ENCODE measurements around the gene LRRC1. TPM values are rescaled to one million over a fixed set of nuclear protein-coding genes. Genes with fewer than 3 reads are reported as not detected.
"Not testable (repeated sequence)": the region's sequence is repeated elsewhere in the genome, so short reads cannot be mapped to it uniquely, and the experiment has no call there.

LRRC1 gene
- 1.1 TPM for total RNA-seq
- long read RNA-seq, partial matches to known transcripts: 0 of 3 reads
- long read RNA-seq, other reads (novel, unspliced or antisense): 0 of 3 reads

DNA sequence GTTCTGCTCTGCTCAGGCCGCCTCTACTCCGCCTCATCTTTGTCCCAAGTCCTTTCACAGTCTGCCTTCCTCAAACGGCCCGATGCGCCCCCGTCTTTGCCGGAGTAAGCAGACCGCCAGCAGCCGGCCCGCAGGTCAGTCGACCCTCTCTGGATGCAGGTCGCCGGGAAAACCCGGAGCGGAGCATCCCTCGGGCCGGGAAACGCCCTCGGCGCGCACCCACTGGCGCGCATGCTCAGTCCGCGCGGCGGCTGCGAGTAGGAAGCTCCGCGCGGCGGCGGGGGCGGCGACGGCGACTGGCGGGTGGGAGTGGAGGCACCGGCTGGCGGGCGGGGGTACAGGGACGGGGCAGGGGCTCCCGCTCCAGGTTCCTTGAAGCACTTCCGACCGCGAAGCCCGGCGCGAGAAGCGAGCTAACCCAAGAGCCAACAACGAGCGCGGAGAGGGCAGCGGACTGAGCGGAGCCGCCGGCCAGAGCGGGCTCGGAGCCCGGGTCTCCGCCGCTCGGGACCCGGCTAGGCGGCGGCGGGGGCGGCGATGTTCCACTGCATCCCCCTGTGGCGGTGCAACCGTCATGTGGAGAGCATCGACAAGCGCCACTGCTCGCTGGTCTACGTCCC, at the start of gene LRRC1:
TSS of gene LRRC1 (plus strand) at position 286 of the 620 bp plus-strand sequence. CDS start at position 538, 252 bp downstream.
- intact Hi-C loops (cut with DNase I): loop anchor here (1.0 kb wide), 1 partner anchor 161 kb away; no protein-coding TSS in a partner anchor
- ATAC-seq: peak; percentile 97

GRCh38 chr6:53746442-53747103, 48.2 kb upstream of the LRRC1 start:
- DNase-seq (ENCODE audit: missing footprints): no peak
- intact Hi-C loops (cut with DNase I): no loop called here
- ATAC-seq: no peak

More for the DNA sequence above, at the start of gene LRRC1:
- DNase-seq (ENCODE audit: missing footprints): peak; percentile 95

DNA sequence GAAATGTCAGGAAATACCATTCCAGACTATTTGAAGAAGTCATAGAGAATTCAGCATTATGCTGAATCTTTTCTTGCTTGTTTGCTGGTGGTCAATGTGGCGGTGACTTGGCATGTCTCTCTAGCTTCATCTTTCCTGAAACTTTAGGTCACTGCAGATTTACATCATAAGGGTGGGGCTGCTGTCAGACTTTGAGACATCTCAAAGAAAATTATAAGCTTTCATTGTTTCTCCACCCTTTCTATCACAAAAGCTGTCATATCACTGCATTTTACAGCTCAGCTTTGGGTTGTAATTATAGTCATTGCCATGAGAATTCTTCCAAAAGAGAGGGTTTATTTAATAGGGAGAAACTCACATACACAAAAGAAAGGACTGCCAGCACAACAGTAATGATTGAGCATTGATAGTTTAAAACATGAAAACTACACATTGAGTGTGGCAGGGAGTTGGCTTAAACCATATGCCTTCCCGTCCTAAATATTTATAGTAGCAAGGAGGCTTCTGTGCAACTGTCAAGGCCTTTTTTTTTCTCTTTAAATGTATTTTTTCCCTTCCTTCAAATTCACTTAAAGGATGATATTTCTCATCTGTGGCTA, 44.7 kb upstream of the LRRC1 start:
- DNase-seq (ENCODE audit: missing footprints) (no peak), ATAC-seq (no peak)
- intact Hi-C loops (cut with DNase I): no loop called here

GRCh38 chr6:53751417-53751816, 43.4 kb upstream of the LRRC1 start:
- ATAC-seq (no peak), DNase-seq (ENCODE audit: missing footprints) (no peak)
- intact Hi-C loops (cut with DNase I): no loop called here

GRCh38 chr6:53752440-53752839, 42.4 kb upstream of the LRRC1 start:
- DNase-seq (ENCODE audit: missing footprints) (no peak), ATAC-seq (no peak)
- intact Hi-C loops (cut with DNase I): no loop called here

- intact Hi-C loops (cut with DNase I): no loop called here
- ATAC-seq (no peak), DNase-seq (ENCODE audit: missing footprints) (no peak)
Observed at GRCh38 chr6:53752856-53753255, 41.9 kb upstream of the LRRC1 start.

GRCh38 chr6:53754330-53754729, 40.5 kb upstream of the LRRC1 start:
- ATAC-seq: no peak
- intact Hi-C loops (cut with DNase I): no loop called here
- no peak for DNase-seq (ENCODE audit: missing footprints)

DNA sequence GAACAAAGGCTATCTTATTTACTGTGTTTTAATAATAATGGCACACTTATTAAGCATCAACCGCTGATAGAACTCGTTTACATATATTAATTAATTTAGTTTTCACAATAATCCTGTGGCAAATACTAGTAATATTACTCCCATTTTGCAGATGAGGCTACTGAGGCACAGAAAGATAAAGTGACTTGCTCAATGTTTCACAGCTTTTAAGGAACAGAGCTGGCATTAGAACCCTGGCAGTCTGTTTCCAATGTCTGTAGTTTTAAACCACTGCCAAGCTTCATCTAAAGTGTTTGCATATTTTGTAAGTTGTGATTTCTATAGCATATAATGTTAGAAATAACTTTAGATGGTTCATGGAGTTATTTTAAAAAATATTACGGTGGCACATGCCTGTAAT, 38.4 kb upstream of the LRRC1 start:
- DNase-seq (ENCODE audit: missing footprints): no peak
- ATAC-seq: no peak
- intact Hi-C loops (cut with DNase I): no loop called here

GRCh38 chr6:53758496-53758895, 36.3 kb upstream of the LRRC1 start:
- intact Hi-C loops (cut with DNase I): no loop called here
- DNase-seq (ENCODE audit: missing footprints): no peak
- ATAC-seq: no peak

- ATAC-seq: no peak
- DNase-seq (ENCODE audit: missing footprints): no peak
- intact Hi-C loops (cut with DNase I): no loop called here
Observed at GRCh38 chr6:53761036-53761435, 33.8 kb upstream of the LRRC1 start.

DNA sequence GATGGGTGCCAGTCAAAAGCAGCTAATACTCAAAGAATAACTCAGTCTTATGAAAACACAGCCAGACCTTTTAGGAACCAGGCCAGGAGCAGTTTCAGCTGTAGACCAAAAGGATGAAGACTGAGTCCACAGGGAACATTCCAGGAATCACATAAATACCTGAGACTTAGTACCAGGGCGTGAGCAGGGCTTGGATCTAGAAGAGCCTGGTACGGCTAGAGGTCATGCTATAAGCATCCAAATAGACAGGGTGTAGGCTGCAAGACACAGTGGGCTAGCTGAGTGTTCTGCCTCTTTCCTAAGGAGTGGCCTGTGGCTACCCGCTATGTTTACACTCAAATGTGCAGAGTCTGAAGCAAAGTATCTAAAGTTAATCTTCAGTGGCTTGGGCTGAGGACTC, 29.5 kb upstream of the LRRC1 start:
- no peak for ATAC-seq
- intact Hi-C loops (cut with DNase I): no loop called here
- no peak for DNase-seq (ENCODE audit: missing footprints)

DNA sequence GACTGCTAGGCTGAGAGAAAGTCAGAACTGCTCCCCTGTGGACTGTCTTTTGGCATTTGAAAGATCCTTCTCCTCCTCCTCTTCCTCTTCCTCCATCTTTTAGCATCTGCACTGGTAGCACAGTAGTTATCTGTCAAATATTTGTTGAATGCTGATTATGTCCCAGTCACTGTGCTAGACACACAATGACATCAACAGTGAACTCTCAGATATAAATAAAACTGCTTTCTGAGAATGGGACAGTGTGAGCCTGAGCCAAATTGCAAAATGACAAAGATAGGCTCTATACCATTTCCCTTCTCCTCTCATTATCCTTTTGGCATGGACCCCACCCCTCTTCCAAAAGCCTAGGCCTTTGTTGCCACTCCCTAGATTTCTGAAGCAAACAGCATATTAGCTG, 27.9 kb upstream of the LRRC1 start:
- intact Hi-C loops (cut with DNase I): no loop called here
- ATAC-seq: peak; percentile 31
- DNase-seq (ENCODE audit: missing footprints): no peak

DNA sequence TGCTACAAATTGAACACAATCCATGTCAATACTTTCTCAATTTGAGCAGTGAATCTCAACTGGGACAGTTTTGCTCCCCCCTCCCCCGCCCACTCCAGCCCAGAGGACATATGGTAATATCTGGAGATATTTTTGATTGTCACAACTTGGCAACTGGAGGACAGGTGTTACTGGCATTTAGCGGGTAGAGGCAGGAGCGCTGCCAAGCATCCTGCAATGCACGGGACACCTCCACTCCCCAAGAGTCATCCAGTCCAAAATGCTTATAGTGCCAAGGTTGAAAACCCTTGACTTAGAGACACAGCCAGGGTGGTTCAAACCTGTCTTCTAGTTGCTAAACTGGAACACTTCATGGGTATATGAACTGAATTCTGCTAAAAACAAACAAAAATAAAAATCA, 26.9 kb upstream of the LRRC1 start:
- no peak for DNase-seq (ENCODE audit: missing footprints)
- intact Hi-C loops (cut with DNase I): no loop called here
- ATAC-seq: no peak

GRCh38 chr6:53768636-53769035, 26.2 kb upstream of the LRRC1 start:
- intact Hi-C loops (cut with DNase I): no loop called here
- ATAC-seq (no peak), DNase-seq (ENCODE audit: missing footprints) (no peak)

- intact Hi-C loops (cut with DNase I): no loop called here
- DNase-seq (ENCODE audit: missing footprints) (no peak), ATAC-seq (no peak)
Observed at GRCh38 chr6:53770780-53771249, 24.0 kb upstream of the LRRC1 start.

DNA sequence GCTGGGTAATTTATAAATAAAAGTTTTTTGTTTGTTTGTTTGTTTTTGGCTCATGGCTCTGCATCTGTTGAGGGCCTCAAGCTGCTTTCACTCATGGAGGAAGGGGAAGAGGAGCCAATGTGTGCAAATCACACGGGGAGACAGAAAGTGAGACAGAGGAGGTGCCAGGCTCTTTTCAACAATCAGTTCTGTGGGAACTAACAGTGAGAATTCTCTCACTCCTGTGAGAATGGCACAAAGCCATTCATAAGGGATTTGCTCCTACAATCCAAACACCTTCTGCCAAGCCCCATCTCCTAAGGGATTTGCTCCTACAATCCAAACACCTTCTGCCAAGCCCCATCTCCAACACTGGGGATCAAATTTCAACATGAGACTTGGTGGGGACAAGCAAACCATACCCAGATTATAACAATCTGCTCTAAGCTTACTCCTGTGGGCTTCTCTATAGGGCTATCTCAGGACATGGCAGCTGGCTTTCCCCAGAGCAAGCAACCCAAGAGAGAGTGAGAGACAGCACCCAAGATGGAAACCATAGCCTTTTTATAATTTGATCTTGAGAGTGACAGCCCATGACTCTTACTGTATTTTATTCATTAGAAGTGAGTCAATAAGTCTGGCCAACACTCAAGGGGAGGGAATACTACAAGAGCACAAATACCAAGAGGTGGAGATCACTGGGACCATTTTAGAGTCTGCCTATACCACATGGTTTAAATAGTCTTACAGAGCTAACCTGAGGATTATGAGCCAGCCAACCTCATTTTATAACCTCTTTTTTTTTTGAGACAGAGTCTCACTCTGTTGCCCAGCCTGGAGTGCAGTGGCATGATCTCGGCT, 22.8 kb upstream of the LRRC1 start:
- DNase-seq (ENCODE audit: missing footprints) (no peak), ATAC-seq (no peak)
- intact Hi-C loops (cut with DNase I): no loop called here

DNA sequence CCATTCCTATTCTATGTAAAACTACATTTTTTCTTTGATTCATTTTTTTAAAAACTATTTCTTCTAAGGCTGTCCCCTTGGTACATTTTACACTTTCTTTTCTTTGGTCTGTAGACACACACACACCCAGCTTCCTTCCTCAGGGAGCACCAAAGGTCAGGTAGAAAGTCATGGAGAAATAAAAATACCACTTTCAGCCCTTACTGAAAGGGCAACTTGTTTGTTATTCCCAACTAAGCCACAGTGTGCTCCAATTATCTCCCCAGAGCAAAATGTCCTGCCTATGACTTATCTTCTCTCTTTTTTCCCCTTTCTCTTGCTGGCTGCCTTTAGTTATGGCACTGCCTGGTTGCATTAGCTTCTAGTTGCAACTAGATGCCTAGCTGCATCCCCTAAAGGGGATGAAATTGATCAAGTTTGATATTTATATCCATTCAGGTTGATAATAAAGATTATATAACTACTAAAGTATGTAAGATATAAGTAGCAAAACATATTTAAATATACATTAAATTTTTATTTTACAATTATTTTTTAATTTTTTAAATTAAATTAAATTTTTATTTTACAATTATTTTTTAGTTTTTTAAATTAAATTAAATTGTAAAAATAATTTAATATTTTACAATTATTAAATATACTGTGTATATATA, 21.6 kb upstream of the LRRC1 start:
- intact Hi-C loops (cut with DNase I): no loop called here
- ATAC-seq: no peak
- no peak for DNase-seq (ENCODE audit: missing footprints)

- DNase-seq (ENCODE audit: missing footprints); intact Hi-C loops (cut with DNase I); ATAC-seq: not testable (repeated sequence)
Observed at GRCh38 chr6:53776152-53776551, 18.7 kb upstream of the LRRC1 start.

DNA sequence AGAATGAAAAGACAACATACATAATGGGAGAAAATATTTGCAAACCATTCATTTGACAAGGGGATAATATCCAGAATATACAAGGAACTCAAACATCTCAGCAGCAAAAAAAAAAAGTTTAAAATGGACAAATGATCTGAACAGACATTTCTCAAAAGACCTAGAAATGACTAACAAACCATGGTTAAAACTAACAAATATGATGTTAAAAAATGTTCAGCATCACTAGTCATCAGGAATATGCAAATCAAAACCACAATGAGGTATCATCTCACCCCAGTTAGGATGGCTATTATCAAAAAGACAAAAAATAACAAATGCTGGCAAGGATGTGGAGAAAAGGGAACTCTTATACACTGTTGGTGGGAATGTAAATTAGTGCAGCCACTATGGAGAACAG, 9.8 kb upstream of the LRRC1 start:
- ATAC-seq; intact Hi-C loops (cut with DNase I); DNase-seq (ENCODE audit: missing footprints): not testable (repeated sequence)
